Middle frontal gyrus (tissue), 1 donor: ENCODE measurements around the gene PRDM16.

ENCODE experiments used
- DNase-seq: peaks from one replicate; pipeline ENCODE4 v3.0.0-alpha.2; 2015; ENCODE audit warnings: low spot score; ENCODE audit errors: extremely low spot score

PRDM16 gene

GRCh38 chr1:3457910-3458883, 389.2 kb downstream of the PRDM16 start:
- no peak for DNase-seq

DNA sequence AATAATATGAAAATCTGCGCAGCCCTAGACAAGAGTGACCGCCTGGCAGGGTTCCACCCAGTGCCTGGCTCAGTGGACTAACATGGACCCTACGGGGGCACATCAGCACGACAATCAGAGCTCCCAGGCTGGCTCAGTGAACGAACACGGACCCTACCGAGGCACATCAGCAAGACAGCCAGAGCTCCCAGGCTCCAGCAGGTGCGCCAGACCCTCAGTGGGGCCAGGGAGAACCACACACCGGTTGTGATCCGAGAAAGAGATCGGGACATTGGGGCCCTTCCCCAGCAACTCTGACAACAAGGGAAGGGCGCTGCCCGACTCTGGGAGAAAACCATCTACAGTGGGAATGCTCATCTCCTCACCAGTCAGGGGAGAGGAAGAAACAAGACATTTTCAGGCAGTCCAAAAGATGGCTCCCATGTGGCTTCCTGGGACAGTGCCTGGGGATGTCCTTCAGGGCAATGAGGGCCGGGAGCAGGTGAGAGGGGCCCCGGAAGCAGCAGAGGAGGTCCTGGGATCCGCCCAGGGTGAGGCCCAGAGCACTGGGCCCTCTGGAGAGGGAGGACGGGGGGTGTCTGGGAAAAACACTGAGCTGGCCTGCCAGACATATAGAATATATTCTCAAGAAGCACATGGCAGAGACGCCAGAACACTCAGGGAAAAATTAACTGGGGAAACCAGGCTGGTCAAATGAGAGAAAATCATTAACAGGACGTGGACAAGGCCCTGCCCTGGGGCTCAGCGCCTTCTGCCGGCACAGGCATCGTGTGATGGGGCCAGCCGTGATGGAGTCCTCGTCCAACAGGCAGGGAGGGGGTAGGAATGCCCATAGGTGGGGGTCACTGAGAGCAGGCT, 390.3 kb downstream of the PRDM16 start:
- no peak for DNase-seq

- DNase-seq = no peak
These were observed 391.1 kb downstream of the PRDM16 start for GRCh38 chr1:3459940-3460671.

DNA sequence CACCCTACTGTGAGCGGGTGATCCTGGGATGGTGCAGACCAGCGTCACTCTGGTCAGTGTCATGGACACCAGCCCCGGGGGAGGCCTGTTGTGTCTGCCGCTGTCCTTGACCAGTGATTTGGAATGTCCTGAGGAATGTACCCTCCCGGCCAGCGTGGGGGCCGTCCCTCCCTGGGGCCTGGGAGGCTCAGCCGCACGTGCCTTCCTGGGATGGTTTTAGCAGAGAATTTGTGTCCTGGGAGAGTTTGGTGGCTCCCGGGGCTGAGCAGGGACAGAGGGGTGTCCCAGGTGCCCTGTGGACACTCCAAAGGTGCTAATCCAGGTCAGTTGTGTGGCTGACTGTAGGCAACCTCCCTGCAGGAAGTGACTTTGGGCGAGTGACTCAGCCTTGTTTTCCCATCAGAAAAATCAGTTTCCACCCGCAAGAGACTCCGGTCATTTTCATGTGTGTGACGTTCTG, 391.7 kb downstream of the PRDM16 start:
- DNase-seq = no peak

- no peak for DNase-seq
These were observed 392.4 kb downstream of the PRDM16 start for GRCh38 chr1:3461238-3461933.

- DNase-seq = no peak
These were observed 392.9 kb downstream of the PRDM16 start for GRCh38 chr1:3461934-3462275.

DNA sequence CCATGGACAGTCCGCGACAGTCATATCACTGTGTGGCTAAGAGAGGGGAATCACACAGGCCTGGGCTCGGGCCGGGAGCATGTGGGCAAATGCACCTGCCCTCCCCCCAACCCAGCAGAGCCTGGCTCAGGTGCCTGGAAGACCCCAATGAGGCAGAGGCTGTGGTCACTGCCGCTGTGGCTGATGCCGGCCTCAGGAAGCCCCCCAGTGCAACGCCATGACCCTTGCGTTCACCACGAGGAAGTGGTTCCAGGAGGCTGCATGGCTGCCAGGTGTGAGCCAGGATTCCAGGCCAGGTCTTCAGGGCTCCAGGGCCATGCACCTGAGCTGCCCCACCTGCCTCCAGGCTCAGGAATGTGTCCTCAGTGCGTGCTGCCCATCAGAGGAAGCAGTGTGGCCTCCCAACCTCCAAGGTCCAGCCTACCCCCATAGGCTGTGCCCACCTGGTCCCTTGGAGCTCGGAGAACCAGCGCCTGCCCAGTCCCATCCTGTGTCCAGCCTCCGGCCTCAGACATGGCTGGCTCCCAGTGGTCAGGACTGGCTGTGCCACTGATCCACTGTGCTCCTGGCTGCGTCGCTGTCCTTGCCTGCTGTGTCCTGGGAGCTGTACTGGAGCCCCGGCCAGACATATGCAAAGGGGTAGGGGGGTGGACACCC, 393.5 kb downstream of the PRDM16 start:
- no peak for DNase-seq

GRCh38 chr1:3463013-3463385, 394.0 kb downstream of the PRDM16 start:
- no peak for DNase-seq

- DNase-seq = no peak
These were observed 394.4 kb downstream of the PRDM16 start for GRCh38 chr1:3463408-3463863.

DNA sequence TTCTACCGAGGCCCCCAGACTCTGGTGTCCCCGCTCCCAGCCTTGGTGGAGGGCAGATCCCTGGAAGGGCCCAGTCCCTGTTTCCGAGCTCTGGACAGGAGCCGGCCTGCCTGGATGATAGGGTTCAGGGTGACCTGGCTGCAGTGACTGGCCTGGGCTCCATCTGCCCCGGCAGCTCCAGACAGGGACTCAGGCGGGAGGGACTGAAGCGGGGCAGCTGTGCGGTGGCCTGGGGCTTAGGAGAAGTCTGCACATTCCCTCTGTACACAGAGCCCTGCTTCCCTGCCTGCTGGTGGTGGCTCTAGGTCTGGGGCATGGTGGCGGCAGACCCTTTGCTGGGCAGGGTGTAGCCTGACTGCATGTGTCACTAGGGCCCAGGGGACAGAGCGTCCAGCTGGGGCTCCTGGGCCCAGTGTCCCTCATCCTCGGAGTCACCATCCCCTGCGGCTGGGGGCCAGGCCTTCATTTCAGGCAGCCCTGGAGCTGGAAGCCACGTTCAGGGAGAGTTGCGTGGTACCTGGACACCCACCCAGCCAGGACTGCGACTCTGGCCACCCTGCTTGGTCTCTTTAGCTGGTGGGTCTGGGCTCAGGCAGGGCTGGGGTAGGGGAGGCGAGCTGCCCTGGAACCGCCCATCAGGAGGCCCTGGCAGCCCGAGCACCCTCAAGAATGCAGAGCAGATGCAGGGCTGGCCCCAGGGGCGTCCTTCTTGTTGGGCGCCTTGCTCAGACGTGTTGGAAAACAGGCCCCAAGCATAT, 395.1 kb downstream of the PRDM16 start:
- no peak for DNase-seq

DNA sequence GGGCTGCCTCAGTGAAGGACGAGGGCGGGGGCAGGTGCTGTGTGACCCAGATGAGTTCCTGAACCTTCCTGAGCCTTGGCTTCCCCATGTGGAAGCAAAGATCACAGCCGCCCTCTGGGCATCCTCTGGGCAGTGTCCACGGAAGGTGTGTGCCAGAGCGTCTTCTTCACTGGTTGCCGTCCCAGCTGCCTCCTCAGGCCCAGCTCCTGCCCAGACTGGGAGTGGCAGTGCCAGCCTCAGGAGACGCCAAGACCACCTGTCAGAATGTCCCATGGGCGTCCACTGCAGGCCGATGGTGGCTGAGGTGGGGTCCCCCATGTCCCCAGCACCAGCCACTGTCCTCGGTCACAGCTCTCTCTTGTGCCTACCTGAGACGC, 395.6 kb downstream of the PRDM16 start:
- DNase-seq = no peak

- no peak for DNase-seq
These were observed 396.3 kb downstream of the PRDM16 start for GRCh38 chr1:3465091-3465934.

DNA sequence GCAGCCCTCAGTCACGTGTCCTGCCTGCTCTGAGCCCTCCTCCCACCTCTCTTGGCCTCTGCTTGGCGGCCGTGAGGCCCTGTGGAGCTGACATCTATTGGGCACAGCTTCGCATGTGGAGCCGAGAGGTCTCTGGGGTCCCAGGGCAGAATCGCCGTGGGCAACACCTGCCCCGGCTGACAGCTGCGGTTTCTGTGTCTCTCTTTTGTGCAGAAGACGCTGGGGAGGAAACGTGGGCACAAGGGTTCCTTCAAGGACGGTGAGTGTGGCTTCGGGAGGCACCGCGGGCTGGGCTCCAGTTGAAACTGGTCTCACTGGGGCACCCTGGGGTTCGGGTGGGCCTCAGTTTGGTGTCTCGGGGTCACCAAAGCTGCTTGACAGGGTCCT, 396.9 kb downstream of the PRDM16 start:
- no peak for DNase-seq

DNA sequence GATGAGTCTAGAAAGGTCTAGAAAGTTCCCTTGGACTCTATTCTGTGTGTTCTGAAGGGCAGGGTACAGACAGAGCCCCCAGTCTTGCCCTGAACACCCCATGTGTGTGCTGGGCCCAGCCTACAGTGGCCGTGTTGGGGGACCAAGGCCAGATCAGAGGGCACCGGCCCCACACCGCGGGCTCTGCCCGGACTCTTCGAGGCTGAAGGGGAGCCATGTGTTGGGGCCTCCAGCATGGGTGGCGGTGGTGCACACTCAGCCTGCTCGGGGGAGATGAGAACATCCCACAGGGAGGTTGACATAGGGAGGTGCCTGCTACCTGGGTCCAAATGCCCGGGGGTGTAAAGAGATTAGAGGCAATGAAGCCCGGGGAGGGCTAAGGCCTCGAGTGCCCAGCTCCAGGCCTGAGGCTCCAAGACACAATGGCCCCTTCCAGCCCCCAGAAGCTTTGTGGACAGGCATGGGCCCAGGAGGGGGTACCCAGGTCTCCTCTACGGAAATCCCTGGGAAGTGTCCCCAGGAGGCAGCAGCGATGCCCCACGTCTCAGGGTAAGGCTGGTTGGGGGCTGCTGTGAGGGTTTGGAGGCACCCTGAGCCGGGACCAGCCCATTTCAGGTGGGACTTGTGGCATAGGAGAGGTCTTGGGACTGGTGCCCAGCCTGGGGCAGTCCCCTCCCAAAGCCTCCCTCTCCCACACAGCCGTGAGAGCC, 397.5 kb downstream of the PRDM16 start:
- DNase-seq = no peak

- DNase-seq = no peak
These were observed 398.4 kb downstream of the PRDM16 start for GRCh38 chr1:3467096-3468036.

DNA sequence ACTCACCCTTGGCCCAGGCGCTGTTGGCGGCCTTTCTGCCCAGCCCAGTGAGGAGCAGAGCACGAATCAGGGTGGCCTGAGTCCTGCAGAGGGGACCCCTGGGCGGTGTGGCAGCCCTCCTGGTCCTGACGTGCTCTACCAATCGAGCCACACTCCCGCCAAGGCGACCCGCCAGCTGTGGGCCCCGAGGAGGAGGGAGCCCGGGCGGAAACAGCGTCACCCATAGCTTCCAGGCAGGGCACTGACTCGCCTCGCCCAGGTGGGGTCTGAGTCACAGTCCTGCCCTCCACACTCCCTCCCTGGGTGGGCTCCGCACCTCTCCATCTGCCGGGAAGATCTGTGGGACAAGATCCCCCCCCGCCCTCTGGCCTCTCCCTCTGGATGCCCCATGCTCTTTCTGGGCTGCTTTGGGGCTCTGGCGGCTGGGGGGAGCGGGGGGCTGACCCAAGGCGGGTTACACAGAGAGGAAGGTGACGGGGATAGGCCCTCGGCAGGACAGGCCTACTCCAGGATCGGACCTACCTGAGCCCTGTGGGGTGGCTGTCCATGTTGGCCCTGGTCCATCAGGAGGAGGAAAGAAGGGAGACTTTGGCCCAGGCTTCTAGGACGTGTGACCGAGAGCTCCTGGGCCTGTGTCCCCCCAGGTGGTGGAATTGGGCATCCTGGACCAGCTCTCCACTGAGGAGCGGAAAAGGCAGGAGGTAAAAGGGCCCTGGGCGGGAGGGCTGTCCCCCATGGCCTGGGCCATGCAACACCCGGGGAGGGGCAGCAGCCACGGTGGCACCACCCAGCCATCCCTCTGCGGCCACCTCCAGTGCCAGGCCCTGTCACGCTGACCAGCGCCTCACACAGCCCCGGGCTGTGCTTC, 399.5 kb downstream of the PRDM16 start:
- no peak for DNase-seq
